ENCODE results near the gene MRPL39. TPM values are rescaled to one million over a fixed set of nuclear protein-coding genes. Genes with fewer than 3 reads are reported as not detected.

Gene MRPL39
- total RNA-seq, 2 experiments from 2014 or later = 71.4 to 75.8 TPM

Other genes starting within 250 kb of the MRPL39 start
- gene JAM2, start 31.8 kb upstream of the MRPL39 start, total RNA-seq = under 1 TPM; 0.07 to 0.27 TPM
- 100 to 1,000 TPM; 124 to 132 TPM for gene ATP5PF, start 127.4 kb upstream of the MRPL39 start, total RNA-seq
- gene GABPA, start 127.5 kb upstream of the MRPL39 start, total RNA-seq = 10 to 100 TPM; 18.5 to 21.2 TPM